GM03348 (cell line): Measurements from ENCODE around the gene ZNF710.
"Not testable (repeated sequence)": the region's sequence is repeated elsewhere in the genome, so short reads cannot be mapped to it uniquely, and the experiment has no call there.

Source experiments
- DNase-seq: peaks from one replicate; pipeline ENCODE4 v3.0.0; 2012; ENCODE audit warnings: low spot score

ZNF710 gene

GRCh38 chr15:90001062-90001682, at the start of gene ZNF710:
Gene ZNF710, plus strand, starts transcription at chr15:90001324. Its CDS starts 65,814 bp downstream, at chr15:90067138.
- DNase-seq, result peak; percentile 84

GRCh38 chr15:89954541-89954940, 46.6 kb upstream of the ZNF710 start:
- DNase-seq, result no peak

GRCh38 chr15:89955449-89955998, 45.6 kb upstream of the ZNF710 start:
- not testable (repeated sequence) for DNase-seq

- DNase-seq, result no peak
Measured at GRCh38 chr15:89958107-89958805, 42.9 kb upstream of the ZNF710 start.

- no peak for DNase-seq
Measured at GRCh38 chr15:89963301-89964231, 37.6 kb upstream of the ZNF710 start.

GRCh38 chr15:89964232-89964954, 36.7 kb upstream of the ZNF710 start:
- no peak for DNase-seq

- no peak for DNase-seq
Measured at GRCh38 chr15:89967881-89968280, 33.2 kb upstream of the ZNF710 start.

GRCh38 chr15:89971592-89971997, 29.5 kb upstream of the ZNF710 start:
- peak; percentile 80 for DNase-seq

- DNase-seq, result no peak
Measured at GRCh38 chr15:89972085-89972484, 29.0 kb upstream of the ZNF710 start.

GRCh38 chr15:89975482-89976245, 25.5 kb upstream of the ZNF710 start:
- DNase-seq, result no peak

- DNase-seq, result no peak
Measured at GRCh38 chr15:89976246-89976600, 24.9 kb upstream of the ZNF710 start.

- DNase-seq, result not testable (repeated sequence)
Measured at GRCh38 chr15:89977836-89978235, 23.3 kb upstream of the ZNF710 start.

GRCh38 chr15:89978914-89979313, 22.2 kb upstream of the ZNF710 start:
- no peak for DNase-seq

GRCh38 chr15:89980896-89981295, 20.2 kb upstream of the ZNF710 start:
- no peak for DNase-seq

- DNase-seq, result no peak
Measured at GRCh38 chr15:89982315-89983055, 18.6 kb upstream of the ZNF710 start.

- no peak for DNase-seq
Measured at GRCh38 chr15:89984001-89984400, 17.1 kb upstream of the ZNF710 start.

- no peak for DNase-seq
Measured at GRCh38 chr15:89984421-89985010, 16.6 kb upstream of the ZNF710 start.

- no peak for DNase-seq
Measured at GRCh38 chr15:89985111-89985510, 16.0 kb upstream of the ZNF710 start.

GRCh38 chr15:89991312-89991711, 9.8 kb upstream of the ZNF710 start:
- DNase-seq, result no peak

GRCh38 chr15:89993349-89993748, 7.8 kb upstream of the ZNF710 start:
- no peak for DNase-seq
